Bronchial epithelial cell (primary cell): ENCODE data around the gene YTHDC2. TPM values are rescaled to one million over a fixed set of nuclear protein-coding genes. Genes with fewer than 3 reads are reported as not detected.
A peak's percentile ranks its signal among the peaks of the same experiment; 100 is the strongest.

Source experiments
- DNase-seq: peaks from one replicate; pipeline ENCODE4 v3.0.0-alpha.2; 2010; ENCODE audit warnings: low read depth
- FAIRE-seq: peaks from 2 replicates; lab custom pipeline; 2011; peaks lifted over from hg19 to GRCh38; lab: Jason Lieb, UNC
- H3K27me3 ChIP-seq: 2 replicates; pipeline ENCODE4 v1.5.1; 2011; ENCODE audit warnings: low read length; ENCODE audit not compliant: control insufficient read depth, insufficient read depth
- H3K36me3 ChIP-seq: 2 replicates; pipeline ENCODE4 v1.5.1; 2011; ENCODE audit warnings: low read length; ENCODE audit not compliant: control insufficient read depth, insufficient read depth
- H3K4me3 ChIP-seq: 2 replicates; pipeline ENCODE4 v1.5.1; 2011; ENCODE audit warnings: mild to moderate bottlenecking, low read depth, low read length, control low read depth
- CTCF ChIP-seq: IDR thresholded peaks from 2 replicates; pipeline ENCODE4 v1.5.1; 2011; ENCODE audit warnings: mild to moderate bottlenecking, moderate library complexity, low read length, control low read depth, inconsistent platforms; ENCODE audit not compliant: insufficient read depth, severe bottlenecking
- total RNA-seq: library from RNA; depleted of rRNA; stranded (reverse); fragments of >200 nt; gene quantifications from 2 replicates; pipeline ENCODE4 v1.2.1, GENCODE V29; 2014

Gene YTHDC2
- total RNA-seq, 1 donor from 2014 or later: 17.1 TPM

DNA sequence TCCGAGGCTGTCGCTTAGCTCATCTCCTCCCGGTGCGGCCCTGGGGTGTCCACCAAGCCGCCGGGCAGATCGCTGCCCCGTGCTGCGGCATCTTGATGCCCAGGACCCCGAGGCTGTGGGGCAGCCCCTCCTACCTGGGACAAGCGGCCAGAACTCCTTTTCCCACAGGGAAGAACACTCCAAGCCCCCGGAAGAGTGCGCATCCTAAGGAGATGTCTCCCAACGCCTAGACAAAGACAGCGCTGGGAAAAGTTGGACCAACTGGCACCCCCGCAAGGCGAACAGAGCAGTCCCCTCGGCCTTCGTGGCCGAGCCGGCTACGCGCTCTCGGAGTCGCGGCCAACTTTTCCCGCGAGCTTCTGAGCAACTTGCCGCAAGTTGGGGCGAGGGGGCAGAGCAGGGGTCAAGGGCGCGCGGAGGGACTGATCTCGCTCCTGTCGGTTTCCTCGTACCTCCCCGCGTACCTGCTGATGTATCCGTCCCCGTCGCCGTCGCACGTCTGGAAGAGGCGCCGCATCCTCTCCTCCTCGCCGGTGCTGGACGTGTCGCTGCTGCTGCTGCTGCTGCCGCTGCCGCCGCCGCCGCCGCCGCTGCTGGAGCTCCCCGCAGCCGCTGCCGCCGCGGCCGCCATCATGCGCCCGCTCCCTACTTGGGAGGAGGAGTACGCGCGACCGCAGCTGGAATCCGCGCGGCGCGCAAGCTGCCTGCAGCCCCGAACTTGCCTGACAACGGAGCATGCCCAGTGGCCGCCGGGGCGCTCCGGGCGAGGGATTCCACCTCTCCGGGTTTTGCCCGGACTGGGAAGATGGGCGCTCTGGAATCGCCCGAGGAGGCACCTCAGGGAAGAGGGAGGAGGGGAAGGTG, 25.5 kb upstream of the YTHDC2 start, which contains the start of gene MCC:
MCC (minus strand) TSS at position 673 of the 864 bp plus-strand sequence.
- Histone ChIP-seq H3K36me3 (no peaks in the 10 kb centered on the region), H3K4me3 (peak within 1 kb of the TSS; percentile 83), H3K27me3 (no peaks in the 10 kb centered on the region)
- FAIRE-seq (no peak), DNase-seq (peak; percentile 78)
- TF ChIP-seq CTCF: no peak

GRCh38 chr5:113488645-113489184, 24.8 kb upstream of the YTHDC2 start:
- no peak for TF ChIP-seq CTCF
- no peaks in the 10 kb centered on the region for H3K36me3 ChIP-seq

GRCh38 chr5:113489299-113489698, 24.2 kb upstream of the YTHDC2 start:
- Histone ChIP-seq H3K36me3 (no peaks in the 10 kb centered on the region), H3K4me3 (no peak overlapping the region), H3K27me3 (no peaks in the 10 kb centered on the region)
- no peak for TF ChIP-seq CTCF
- DNase-seq (peak; percentile 99), FAIRE-seq (peak; percentile 99)

More at GRCh38 chr5:113488645-113489184, 24.8 kb upstream of the YTHDC2 start:
- peak; percentile 47 for DNase-seq
- peak overlapping the region; percentile 83 for H3K4me3 ChIP-seq
- no peaks in the 10 kb centered on the region for H3K27me3 ChIP-seq
- no peak for FAIRE-seq

DNA sequence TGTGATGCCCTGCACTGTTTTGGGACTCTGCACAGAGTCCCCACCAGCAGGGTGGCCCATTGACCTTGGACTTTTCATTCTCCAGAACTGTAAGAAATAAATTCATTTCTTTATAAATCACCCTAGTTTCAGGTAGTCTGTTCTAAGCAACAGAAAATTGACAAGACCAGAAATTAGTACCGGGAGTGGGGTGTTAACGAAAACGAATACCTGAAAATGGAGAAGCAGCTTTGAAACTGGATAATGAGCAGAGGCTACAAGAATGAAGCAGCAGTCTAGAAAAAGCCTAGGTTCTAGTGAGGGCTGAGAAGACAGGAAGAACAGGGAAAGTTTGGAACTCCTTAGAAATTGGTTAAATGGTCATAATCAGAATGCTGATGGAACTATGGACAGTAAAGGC, 23.2 kb upstream of the YTHDC2 start:
- no peak for DNase-seq
- TF ChIP-seq CTCF: no peak
- Histone ChIP-seq H3K4me3 (no peak overlapping the region), H3K27me3 (no peaks in the 10 kb centered on the region), H3K36me3 (no peaks in the 10 kb centered on the region)
- FAIRE-seq: no peak

GRCh38 chr5:113491022-113491421, 22.5 kb upstream of the YTHDC2 start:
- DNase-seq: no peak
- Histone ChIP-seq H3K36me3 (no peaks in the 10 kb centered on the region), H3K27me3 (no peaks in the 10 kb centered on the region), H3K4me3 (no peak overlapping the region)
- TF ChIP-seq CTCF: no peak
- FAIRE-seq: no peak
